Sigmoid colon (tissue), 7 donors: ENCODE results near the gene AGXT. TPM values are rescaled to one million over a fixed set of nuclear protein-coding genes. Genes with fewer than 3 reads are reported as not detected.

Experiments used
- DNase-seq: peaks from one replicate; pipeline ENCODE4 v3.0.0-alpha.2; 2019
- H3K27ac ChIP-seq, 4 donors: fragments of 200-600 bp; sonication (generic); one replicate each; pipeline ENCODE4 v1.5.1; 2016 to 2019; ENCODE audit warnings: mild to moderate bottlenecking in 1 of 4
- H3K27me3 ChIP-seq, 3 donors: fragments of 200-600 bp; sonication (generic); one replicate each; pipeline ENCODE4 v1.5.1; 2019; ENCODE audit warnings: mild to moderate bottlenecking in 1 of 3
- H3K36me3 ChIP-seq, 4 donors: fragments of 200-600 bp; sonication (generic); one replicate each; pipeline ENCODE4 v1.5.1; 2016 to 2019
- H3K4me1 ChIP-seq, 4 donors: fragments of 200-600 bp; sonication (generic); one replicate each; pipeline ENCODE4 v1.5.1; 2017 to 2019
- H3K4me3 ChIP-seq, 4 donors: fragments of 200-600 bp; sonication (generic); one replicate each; pipeline ENCODE4 v1.5.1; 2017 to 2019; ENCODE audit warnings: mild to moderate bottlenecking in 2 of 4, moderate library complexity in 1 of 4
- H3K9me3 ChIP-seq, 4 donors: fragments of 200-600 bp in 3 of 4; sonication (generic) in 3 of 4; one replicate each; pipeline versions ENCODE4 v1.5.1 to v1.6.1; 2013 to 2019
- CTCF ChIP-seq, 4 experiments: fragments of 450-650 bp in 3 of 4; fragments of 200-600 bp in 1 of 4; IDR thresholded peaks; one replicate each; pipeline ENCODE4 v1.5.1; 2016 to 2019; ENCODE audit warnings: antibody characterized with exemption in 4 of 4, mild to moderate bottlenecking in 3 of 4, moderate library complexity in 2 of 4
- EP300 ChIP-seq, 4 donors: sonication (generic); formaldehyde crosslinking; IDR thresholded peaks; one replicate each; pipeline ENCODE4 v1.6.1; 2017; ENCODE audit warnings: antibody characterized with exemption in 4 of 4
- POLR2A ChIP-seq, 2 donors: fragments of 450-650 bp; IDR thresholded peaks; one replicate each; pipeline ENCODE4 v1.6.1; 2016; ENCODE audit warnings: antibody characterized with exemption in 2 of 2, mild to moderate bottlenecking in 2 of 2, moderate library complexity in 2 of 2
- POLR2AphosphoS5 ChIP-seq, 4 donors: sonication (generic); formaldehyde crosslinking; IDR thresholded peaks; one replicate each; pipeline ENCODE4 v1.6.1; 2017; ENCODE audit warnings: antibody characterized with exemption in 4 of 4
- WGBS, 2 donors: extraction: QIAGEN DNeasy Blood & Tissue Kit; methylation state at CpG; one replicate each; pipeline ENCODE4 v1.1.7; 2013; 5-methylcytosine and 5-hydroxymethylcytosine counted together
- intact Hi-C: fragments of 100-400 bp; cut with DNase I; formaldehyde crosslinking; loops from one replicate; pipeline ENCODE4 v1.15.1; 2023
- polyA plus RNA-seq, 3 donors: library from polyadenylated mRNA; stranded (reverse); fragments of 200-250 nt; gene quantifications; one replicate each; pipeline ENCODE4 v1.2.3, GENCODE V29; 2013
- total RNA-seq, 4 donors: library from RNA; depleted of rRNA; stranded (reverse); fragments of >200 nt; gene quantifications; one replicate each; pipeline ENCODE4 v1.1.0, GENCODE V29; 2016
- donor health status: healthy with polysubstance abuse.
- donor health status: Bipolar disorder and iron deficiency.
- donor health status: healthy.

The AGXT gene
- total and polyA plus RNA-seq, 7 donors: 0.60 to 2.4 (median 1.6) TPM; not detected in 4

GRCh38 chr2:240904216-240905175 lies 35.9 kb downstream of the AGXT start:
- no peak for DNase-seq
- no peak overlapping the region for H3K4me3 ChIP-seq
- H3K4me1 ChIP-seq: no peaks in the 10 kb centered on the region
- intact Hi-C loops: no loop called here
- no peaks in the 10 kb centered on the region for H3K9me3 ChIP-seq
- TF ChIP-seq EP300 (IDR thresholded peaks at IDR 0.05): no peak
- no peak for TF ChIP-seq POLR2AphosphoS5 (IDR thresholded peaks at IDR 0.05)
- no peak for TF ChIP-seq CTCF (IDR thresholded peaks at IDR 0.05)
- no peak for TF ChIP-seq POLR2A (IDR thresholded peaks at IDR 0.05)
- WGBS, 2 donors: 82 to 88% methylated on average over 19 of the region's 19 CpGs
- peaks cover 5 to 24% (median 6%) of the 10 kb centered on the region in 3 donors for H3K27me3 ChIP-seq
- no peak overlapping the region for H3K27ac ChIP-seq
- no peaks in the 10 kb centered on the region for H3K36me3 ChIP-seq

- Histone ChIP-seq H3K4me3 (no peak overlapping the region), H3K27me3 (peaks cover 5 to 28% (median 6%) of the 10 kb centered on the region in 3 donors), H3K27ac (no peak overlapping the region), H3K36me3 (no peaks in the 10 kb centered on the region), H3K4me1 (no peaks in the 10 kb centered on the region), H3K9me3 (no peaks in the 10 kb centered on the region)
- WGBS, 2 donors: 23 to 77% methylated on average over 13 of the region's 13 CpGs
- intact Hi-C loops: no loop called here
- no peak for DNase-seq
- no peak for TF ChIP-seq POLR2AphosphoS5 (IDR thresholded peaks at IDR 0.05)
- no peak for TF ChIP-seq POLR2A (IDR thresholded peaks at IDR 0.05)
- TF ChIP-seq CTCF (IDR thresholded peaks at IDR 0.05): no peak
- no peak for TF ChIP-seq EP300 (IDR thresholded peaks at IDR 0.05)
Observed at GRCh38 chr2:240905176-240905781, 36.7 kb downstream of the AGXT start.

GRCh38 chr2:240906141-240906910 lies 37.7 kb downstream of the AGXT start, which contains the start of gene CROCC2:
TSS of gene CROCC2 (plus strand) at chr2:240906336. CDS start at chr2:240906514, 178 bp downstream.
- TF ChIP-seq EP300 (IDR thresholded peaks at IDR 0.05): no peak
- TF ChIP-seq POLR2A (IDR thresholded peaks at IDR 0.05): no peak
- no peak for TF ChIP-seq CTCF (IDR thresholded peaks at IDR 0.05)
- TF ChIP-seq POLR2AphosphoS5 (IDR thresholded peaks at IDR 0.05): no peak
- no peaks in the 10 kb centered on the region for H3K9me3 ChIP-seq
- whole genome bisulfite sequencing, 2 donors: 19 to 65% methylated on average over 23 of the region's 23 CpGs
- no peak for DNase-seq
- no peak within 1 kb of the TSS for H3K27ac ChIP-seq
- no peaks in the 10 kb centered on the region for H3K36me3 ChIP-seq
- no peak within 1 kb of the TSS for H3K4me3 ChIP-seq
- peaks cover 5 to 28% (median 6%) of the 10 kb centered on the region in 3 donors for H3K27me3 ChIP-seq
- intact Hi-C loops: no loop called here
- no peaks in the 10 kb centered on the region for H3K4me1 ChIP-seq

DNA sequence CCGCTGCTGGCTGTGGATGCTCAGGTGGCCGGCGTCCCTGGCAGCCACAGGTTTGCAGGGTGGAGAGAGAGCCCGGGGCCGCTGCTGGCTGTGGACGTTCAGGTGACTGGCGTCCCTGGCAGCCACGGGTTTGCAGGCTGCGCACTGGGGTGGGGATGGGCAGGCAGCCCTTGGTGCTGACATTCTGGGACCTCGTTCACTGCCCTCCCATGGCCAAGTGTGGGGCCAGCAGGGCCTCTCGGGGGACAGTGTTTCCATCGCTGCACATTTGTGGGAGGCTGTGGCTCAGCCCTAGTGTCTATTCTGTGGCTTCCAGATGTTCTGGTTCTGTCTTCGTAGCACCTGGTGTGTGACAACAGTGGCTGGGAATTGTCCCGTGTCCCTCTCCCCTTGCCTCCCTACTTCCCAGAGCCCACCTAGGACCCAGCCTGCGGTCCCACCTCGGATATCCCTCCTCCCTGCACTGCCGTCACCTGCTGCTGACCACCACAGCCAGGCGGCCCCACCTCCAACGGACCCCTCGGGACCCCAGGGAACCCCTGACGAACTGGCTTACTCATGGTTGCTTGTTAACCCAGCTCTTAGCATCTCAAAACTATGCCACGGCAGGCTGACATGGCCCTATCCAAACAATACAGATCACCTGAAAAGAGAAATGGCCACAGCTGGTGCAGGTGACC lies 38.4 kb downstream of the AGXT start:
- no peaks in the 10 kb centered on the region for H3K36me3 ChIP-seq
- DNase-seq: no peak
- no peaks in the 10 kb centered on the region for H3K4me1 ChIP-seq
- H3K9me3 ChIP-seq: no peaks in the 10 kb centered on the region
- H3K4me3 ChIP-seq: no peak overlapping the region
- 40 to 72% methylated on average over 22 of the region's 22 CpGs for WGBS, 2 donors
- TF ChIP-seq EP300 (IDR thresholded peaks at IDR 0.05): no peak
- TF ChIP-seq POLR2AphosphoS5 (IDR thresholded peaks at IDR 0.05): no peak
- TF ChIP-seq CTCF (IDR thresholded peaks at IDR 0.05): no peak
- no peak for TF ChIP-seq POLR2A (IDR thresholded peaks at IDR 0.05)
- intact Hi-C loops: no loop called here
- H3K27ac ChIP-seq: no peak overlapping the region
- peaks cover 5 to 28% (median 6%) of the 10 kb centered on the region in 3 donors for H3K27me3 ChIP-seq
